CD4-positive, alpha-beta T cell treated with Interleukin-6 at 100 ng/mL for 8 hours (primary cell): ENCODE data around the gene MDGA2.
"Not testable (repeated sequence)": the region's sequence is repeated elsewhere in the genome, so short reads cannot be mapped to it uniquely, and the experiment has no call there.

Experiments
- DNase-seq: peaks from one replicate; pipeline ENCODE4 v3.0.0-alpha.2; 2020; ENCODE audit warnings: mixed read lengths, low spot score

Gene MDGA2

DNA sequence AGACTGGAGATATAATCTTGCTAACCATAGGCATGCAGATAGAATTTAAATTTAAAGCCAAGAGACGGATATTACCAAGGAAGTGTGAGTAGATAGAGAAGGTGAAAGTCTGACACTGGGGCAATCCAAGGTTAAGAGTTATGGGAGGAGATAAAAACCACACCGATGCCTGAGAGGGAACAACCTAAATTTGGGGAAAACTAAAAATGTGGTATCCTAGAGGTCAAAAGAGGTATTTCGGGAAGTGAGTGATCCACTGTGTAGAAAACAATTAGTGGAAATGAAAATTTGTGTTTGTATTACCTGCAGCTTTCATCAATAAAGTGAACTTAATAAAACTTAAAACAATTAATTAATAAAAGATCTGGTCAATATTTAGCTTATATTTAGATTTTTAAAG lies 754.9 kb downstream of the MDGA2 start:
- DNase-seq = no peak

DNA sequence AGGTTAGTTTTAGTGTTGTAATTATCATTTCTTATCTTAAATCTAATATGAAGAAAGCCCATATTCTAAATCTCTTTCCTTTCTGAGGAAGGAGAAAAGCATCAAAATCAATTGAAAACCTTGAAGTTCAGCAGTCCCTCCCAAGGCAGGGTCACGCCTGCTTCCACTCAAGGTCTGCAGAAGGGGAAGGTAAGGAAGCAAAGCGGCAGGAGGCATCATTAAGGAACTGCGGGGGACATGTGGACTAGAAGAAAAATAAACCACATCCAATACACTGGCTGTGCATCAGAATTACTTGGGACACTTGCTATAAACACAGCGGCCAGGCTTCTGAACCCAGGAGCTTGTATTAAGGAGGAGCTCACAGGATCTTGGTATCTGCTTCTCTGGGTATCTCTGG lies 759.9 kb downstream of the MDGA2 start:
- DNase-seq = not testable (repeated sequence)

GRCh38 chr14:46902837-46903236 lies 772.6 kb downstream of the MDGA2 start:
- no peak for DNase-seq

DNA sequence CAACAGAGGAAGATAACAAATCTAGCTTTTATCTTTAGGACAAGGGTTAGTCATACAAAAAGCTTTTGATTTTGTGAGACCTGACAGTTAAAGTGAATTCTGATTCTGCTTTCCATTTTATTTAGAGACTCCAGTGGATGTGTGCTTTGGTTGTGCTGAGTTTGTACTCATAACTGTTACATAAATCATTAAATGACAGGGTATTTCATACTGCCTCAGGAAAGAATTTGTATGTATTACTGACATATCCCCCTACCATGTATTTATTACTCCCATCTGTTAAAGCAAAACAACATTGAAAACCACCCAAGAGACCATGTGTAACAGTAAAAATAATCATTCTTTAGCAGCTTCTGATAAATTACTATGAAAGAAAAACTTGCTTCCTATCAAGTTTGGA lies 780.9 kb downstream of the MDGA2 start:
- DNase-seq = no peak

- no peak for DNase-seq
These were observed 788.3 kb downstream of the MDGA2 start for GRCh38 chr14:46887144-46887543.

- DNase-seq = no peak
These were observed 789.8 kb downstream of the MDGA2 start for GRCh38 chr14:46885566-46885965.

DNA sequence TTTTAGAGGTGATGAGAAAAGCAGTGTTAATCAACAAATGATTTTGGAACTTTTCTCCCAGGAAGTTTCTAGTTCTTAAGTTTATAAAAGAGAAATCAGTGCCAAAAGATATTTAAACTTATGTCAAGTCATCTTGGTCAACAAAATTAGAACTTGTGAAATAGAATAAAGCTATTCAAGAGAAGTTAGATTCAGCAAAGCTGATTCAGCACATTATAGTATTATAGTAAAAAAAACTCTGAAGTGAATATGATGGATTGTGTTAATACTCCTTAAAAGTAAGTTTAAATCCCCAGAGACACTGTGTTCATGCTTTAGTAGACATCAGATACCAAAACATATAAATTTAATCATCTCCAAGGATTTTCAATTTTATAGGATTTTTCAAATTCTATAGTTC lies 813.7 kb downstream of the MDGA2 start:
- no peak for DNase-seq

- DNase-seq = no peak
These were observed 834.3 kb downstream of the MDGA2 start for GRCh38 chr14:46840944-46841720.

DNA sequence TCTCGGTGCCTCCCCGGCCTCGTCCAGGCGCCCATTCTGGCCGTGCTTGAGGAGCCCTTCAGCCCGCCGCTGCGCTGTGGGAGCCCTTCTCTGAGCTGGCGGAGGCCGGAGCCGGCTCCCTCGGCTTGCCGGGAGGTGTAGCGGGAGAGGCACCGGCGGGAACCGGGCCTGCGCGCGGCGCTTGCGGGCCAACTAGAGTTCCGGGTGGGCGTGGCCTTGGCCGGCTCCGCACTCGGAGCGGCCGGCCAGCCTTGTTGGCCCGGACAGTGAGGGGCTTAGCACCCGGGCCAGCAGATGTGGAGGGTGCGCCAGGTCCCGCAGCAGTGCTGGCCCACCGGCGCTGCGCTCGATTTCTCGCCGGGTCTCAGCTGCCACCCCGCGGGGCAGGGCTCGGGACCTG lies 855.1 kb downstream of the MDGA2 start:
- DNase-seq = no peak

DNA sequence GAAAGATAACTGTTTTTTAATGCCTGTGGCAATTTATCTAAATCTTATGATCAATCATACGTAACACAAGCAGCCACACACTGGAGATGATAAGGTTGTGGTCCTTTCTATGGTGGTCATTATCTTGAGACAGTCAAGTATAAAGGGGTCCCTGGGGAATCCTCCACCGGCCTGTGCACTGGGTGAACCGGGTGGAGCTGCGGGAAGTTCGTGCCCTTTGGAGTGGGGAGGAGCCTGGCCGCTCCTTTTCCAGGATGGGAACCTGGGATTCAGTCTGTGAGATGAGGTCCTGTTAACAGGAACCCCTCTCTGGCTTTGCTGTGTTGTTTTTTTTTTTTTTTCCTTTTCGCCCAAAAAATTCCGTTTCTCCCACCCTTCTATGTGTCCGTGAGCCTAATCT lies 856.3 kb downstream of the MDGA2 start:
- DNase-seq = no peak

- DNase-seq = no peak
These were observed 857.3 kb downstream of the MDGA2 start for GRCh38 chr14:46818147-46818546.

DNA sequence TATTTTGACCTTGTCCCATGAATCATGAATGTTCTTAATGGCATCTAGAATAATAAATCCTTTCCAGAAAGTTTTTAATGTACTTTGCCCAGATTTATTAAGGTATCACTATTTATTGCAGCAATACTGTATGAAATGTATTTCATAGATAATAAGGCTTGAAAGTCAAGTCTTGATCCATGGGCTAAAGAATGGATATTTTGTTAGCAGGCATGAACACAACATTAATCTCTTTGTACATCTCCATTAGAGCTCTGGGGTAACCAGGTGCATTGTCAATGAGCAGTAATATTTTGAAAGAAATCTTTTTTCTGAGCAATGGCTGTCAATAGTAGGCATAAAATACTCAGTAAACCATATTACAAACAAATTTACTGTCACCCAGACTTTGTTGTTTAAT lies 882.3 kb downstream of the MDGA2 start:
- DNase-seq = no peak
